ENCODE measurements around the gene RIMS1.

Gene RIMS1

DNA sequence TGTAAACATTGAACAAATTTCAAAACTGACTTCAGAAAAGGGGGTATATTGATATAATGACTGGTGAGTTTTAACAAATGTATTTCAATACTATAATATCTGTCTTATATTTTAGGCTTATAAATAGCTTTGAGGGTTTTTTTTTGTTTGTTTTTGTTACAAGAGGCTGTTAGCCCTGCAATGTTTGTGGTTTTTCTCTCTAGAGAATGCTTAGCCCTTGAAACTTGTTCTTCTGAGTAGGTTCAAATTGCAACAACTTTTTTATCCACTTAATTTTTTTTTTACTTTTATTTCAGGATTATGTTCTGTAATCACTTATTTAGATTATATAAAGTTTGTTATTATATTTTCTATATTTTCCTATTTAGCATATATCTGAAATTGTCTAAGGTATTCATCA is 333.2 kb downstream of the RIMS1 start:
- no peak for TF ChIP-seq CTCF (conservative IDR thresholded peaks at IDR 0.05)
- no peak overlapping the region for H3K27ac ChIP-seq

GRCh38 chr6:72238021-72238420 is 351.7 kb downstream of the RIMS1 start:
- no peak overlapping the region for H3K27ac ChIP-seq
- no peak for TF ChIP-seq CTCF (conservative IDR thresholded peaks at IDR 0.05)

DNA sequence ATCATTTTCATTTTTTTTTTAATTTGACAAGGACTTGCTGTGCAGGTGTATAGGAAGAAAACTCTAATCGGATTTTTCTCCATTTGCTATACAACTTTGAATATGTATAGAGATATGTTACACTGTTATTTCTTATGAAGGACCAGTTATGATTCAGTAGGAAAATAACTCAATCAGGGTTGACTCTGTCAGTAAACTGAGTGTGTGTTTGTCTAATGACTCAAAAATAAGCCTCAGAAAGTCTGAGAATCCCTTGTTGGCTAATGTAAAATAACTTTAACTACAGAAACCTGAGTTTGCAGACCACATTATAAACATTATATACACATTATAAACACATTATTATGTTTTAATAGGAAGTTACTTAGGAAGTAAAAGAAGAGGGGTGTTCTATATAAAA is 352.6 kb downstream of the RIMS1 start:
- no peak for TF ChIP-seq CTCF (conservative IDR thresholded peaks at IDR 0.05)

DNA sequence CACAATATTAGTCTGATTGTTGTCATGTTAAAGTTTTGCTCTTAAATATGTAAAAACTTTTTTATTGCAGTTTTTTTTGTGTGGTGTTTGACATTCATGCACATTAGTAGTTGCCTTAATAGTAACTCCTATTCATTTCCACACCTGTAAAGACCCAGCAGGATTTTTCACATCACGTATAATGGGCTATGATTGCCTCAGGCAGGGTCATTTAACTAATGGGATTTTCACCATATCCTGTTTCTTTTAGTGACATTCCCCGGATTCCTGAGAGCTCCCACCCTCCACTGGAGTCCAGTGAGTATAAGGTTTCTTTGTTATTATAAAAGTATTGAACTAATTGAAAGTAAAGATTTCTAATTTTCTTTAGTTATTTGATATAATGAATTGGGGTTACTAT is 359.2 kb downstream of the RIMS1 start:
- no peak overlapping the region for H3K27ac ChIP-seq
- TF ChIP-seq CTCF (conservative IDR thresholded peaks at IDR 0.05): no peak

More for the DNA sequence above, 352.6 kb downstream of the RIMS1 start:
- no peak overlapping the region for H3K27ac ChIP-seq

DNA sequence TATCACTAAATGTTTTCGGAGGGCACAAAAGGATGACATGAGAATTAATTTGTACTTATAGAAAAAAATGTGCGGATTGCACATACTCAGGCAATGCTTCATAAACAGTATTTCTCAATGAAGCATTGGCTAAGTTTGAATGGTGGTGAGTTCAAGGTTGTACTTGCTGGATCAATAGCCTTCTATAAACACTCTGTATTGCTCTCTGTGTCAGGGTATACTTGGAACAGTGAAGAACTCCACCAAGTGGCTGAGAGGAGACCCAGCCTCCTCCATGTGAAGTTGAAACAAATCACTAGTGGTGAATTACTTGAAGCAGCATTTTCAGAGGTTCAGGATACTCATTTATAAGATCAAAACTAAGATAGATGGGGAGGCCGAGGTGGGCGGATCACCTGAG is 360.6 kb downstream of the RIMS1 start:
- TF ChIP-seq CTCF (conservative IDR thresholded peaks at IDR 0.05): peak; percentile 72
- H3K27ac ChIP-seq: no peak overlapping the region

GRCh38 chr6:72248621-72249020 is 362.3 kb downstream of the RIMS1 start:
- no peak for TF ChIP-seq CTCF (conservative IDR thresholded peaks at IDR 0.05)
- no peak overlapping the region for H3K27ac ChIP-seq

- no peak overlapping the region for H3K27ac ChIP-seq
- TF ChIP-seq CTCF (conservative IDR thresholded peaks at IDR 0.05): peak; percentile 44
Observed at GRCh38 chr6:72250664-72251063, 364.3 kb downstream of the RIMS1 start.

GRCh38 chr6:72260489-72260888 is 374.1 kb downstream of the RIMS1 start:
- no peak for TF ChIP-seq CTCF (conservative IDR thresholded peaks at IDR 0.05)
- peak overlapping the region; percentile 82 for H3K27ac ChIP-seq

Measured in VCaP (cell line).